Measurements from ENCODE around the gene TAP1.
"Not testable (repeated sequence)": the region's sequence is repeated elsewhere in the genome, so short reads cannot be mapped to it uniquely, and the experiment has no call there.

TAP1 gene

DNA sequence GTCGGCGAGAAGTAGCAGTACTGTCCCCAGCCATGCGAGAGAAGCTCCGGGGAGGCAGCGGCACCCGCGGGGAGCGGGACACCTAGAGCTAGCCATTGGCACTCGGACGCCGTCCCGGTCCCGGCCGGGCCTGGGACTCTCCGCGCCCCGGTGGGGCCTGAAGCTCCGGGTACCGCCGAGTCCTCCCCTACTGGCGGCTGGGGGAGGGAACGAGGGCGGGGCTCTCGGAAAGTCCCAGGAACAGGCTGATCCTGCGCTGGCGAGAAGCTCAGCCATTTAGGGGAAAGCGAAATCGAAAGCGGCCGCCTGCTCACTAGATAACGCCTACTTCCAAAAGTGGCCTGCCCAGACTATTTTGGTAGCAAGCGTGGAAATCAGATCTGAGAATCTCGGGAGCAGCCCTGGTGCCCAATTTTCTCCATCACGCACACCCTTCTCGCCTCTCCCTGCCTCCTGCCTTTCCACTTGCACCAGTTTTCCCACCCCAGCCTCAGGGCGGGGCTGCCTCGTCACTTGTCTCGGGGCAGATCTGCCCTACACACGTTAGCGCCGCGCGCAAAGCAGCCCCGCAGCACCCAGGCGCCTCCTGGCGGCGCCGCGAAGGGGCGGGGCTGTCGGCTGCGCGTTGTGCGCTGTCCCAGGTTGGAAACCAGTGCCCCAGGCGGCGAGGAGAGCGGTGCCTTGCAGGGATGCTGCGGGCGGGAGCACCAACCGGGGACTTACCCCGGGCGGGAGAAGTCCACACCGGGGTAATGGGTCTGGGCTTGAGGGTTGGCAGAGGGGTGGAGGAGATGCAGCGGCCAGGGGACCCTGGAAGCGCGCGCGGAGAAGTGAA lies at the start of gene TAP1, which contains the start of gene PSMB9:
TAP1 (minus strand) TSS at position 164 of the 835 bp plus-strand sequence; CDS start at position 96, 68 bp downstream.
PSMB9 (plus strand) TSS at position 652 of the 835 bp plus-strand sequence; CDS start at position 690, 38 bp downstream.
- DNase-seq = peak; percentile 92

DNA sequence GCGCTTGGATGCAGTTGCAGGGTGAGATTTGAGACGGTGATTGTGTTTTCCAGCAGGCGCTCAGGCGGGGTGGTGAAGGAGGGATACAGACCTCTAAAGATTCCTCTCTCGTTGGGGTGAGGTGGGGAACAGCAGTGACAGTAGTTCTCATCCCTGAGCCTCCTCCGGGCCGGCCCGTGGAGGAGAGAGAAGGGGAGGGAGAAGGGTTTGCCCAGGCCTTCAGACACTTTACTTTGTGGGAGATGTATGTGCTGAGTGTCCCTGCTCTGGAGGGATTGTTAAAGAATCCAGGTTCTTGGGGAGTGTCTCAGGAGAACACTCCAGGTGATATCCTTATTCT lies 41.5 kb upstream of the TAP1 start:
- DNase-seq = no peak

DNA sequence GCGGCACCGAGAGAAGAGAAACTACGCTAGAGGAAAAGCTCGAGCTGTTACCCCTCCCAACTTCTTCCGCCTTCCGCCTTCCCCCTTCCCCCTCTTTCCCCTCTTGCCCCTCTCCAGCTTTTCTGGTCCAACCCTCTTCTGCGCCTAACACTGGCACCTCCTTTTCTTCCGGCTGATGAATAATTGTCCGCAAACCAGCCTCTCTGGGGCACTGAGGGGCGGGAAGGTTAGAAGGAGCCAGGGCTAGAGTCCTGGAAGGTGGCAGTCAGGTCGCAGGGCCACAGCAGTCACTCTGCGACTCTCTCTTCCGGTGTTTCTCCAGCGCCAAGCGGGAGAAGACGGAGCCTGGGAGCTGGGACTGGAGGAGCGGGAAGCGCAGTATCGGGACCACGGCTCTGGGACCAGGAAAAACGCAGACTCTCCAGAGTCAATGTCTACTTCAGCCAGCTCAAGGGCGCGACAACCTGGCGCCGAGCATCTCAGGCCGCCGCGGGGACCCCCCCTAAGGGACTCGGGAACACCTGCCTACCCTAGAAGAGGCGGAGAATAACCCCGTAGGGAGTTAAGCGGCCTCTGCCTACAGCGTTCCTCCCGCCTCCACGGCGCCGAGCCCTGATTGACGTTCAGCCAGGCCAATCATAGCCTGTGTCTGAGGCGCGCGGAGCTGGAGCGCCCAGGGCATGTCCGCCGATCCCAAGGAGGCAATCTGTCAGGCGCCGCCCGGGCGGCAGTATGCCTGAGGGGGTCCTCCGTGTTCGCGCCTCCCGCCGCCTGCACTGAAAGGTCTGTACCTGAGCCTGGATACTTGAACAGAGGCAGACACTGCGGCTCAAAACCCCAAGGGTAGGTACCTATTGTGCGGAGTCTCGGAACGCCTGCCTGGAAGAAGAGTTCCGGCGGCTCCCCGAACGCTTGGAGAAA lies 40.8 kb upstream of the TAP1 start:
- peak; percentile 89 for DNase-seq

- DNase-seq = no peak
Observed at GRCh38 chr6:32890831-32891230, 37.3 kb upstream of the TAP1 start.

GRCh38 chr6:32889533-32889932 lies 36.0 kb upstream of the TAP1 start:
- DNase-seq = no peak

DNA sequence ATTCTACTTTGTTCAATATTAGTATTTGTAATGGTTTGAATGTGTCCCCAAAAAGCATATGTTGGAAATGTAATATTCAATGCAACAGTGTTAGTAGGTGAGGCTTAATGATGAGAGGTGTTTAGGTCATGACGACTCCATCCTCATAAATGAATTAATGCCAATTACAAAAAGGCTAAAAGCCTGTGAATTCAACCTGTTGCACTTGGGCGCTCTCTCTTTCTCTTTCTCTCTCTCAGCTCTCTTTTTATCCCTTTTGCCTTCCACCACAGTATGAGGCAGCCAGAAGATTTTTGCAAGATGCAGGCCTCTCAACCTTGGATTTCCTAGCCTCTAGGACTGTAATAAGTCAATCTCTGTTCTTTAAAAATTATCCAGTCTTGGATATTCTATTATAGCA lies 35.1 kb upstream of the TAP1 start:
- no peak for DNase-seq

DNA sequence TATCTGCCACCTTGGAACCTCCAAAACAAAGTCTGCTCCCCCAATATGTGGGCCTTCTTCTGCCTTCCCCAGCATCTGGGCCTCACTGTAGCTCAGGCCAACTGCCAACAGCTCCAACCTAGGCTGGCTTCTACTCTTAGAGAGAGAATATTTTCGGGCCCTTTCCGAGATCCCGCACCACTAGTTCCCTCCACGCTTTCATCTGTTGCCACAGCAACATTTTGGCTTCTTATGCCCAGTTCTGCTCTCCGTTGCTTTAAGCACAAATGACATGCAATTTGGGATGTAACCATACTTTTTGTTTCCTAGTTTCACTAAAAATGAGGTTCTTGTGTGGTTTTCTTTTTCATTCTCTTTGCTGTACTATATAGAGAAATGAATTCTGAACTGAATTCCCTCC lies 34.1 kb upstream of the TAP1 start:
- DNase-seq = no peak

- no peak for DNase-seq
Observed at GRCh38 chr6:32886681-32887383, 33.3 kb upstream of the TAP1 start.

- DNase-seq = peak; percentile 54
Observed at GRCh38 chr6:32885698-32886286, 32.3 kb upstream of the TAP1 start.

- no peak for DNase-seq
Observed at GRCh38 chr6:32883789-32884188, 30.3 kb upstream of the TAP1 start.

DNA sequence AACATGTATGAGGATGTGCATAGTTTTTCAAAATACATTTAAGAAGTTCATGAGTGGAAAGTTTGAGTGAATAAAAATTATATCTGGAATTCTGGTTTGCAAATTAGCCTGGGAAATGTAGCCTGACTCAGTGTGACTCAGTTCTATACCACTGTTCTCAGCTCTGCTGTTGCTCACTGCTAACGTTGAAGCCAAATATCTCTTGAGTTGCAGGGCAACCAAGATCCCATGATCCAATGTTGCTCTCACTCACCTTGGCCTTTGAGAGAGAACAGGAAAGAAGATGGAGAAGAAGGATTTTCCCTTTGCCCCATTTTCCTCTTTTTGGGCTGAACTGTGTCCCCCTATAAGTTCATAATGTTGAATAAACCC lies 29.4 kb upstream of the TAP1 start:
- DNase-seq = no peak

GRCh38 chr6:32880962-32881361 lies 27.5 kb upstream of the TAP1 start:
- not testable (repeated sequence) for DNase-seq

- no peak for DNase-seq
Observed at GRCh38 chr6:32879691-32880090, 26.2 kb upstream of the TAP1 start.

- DNase-seq = no peak
Observed at GRCh38 chr6:32876603-32877002, 23.1 kb upstream of the TAP1 start.

DNA sequence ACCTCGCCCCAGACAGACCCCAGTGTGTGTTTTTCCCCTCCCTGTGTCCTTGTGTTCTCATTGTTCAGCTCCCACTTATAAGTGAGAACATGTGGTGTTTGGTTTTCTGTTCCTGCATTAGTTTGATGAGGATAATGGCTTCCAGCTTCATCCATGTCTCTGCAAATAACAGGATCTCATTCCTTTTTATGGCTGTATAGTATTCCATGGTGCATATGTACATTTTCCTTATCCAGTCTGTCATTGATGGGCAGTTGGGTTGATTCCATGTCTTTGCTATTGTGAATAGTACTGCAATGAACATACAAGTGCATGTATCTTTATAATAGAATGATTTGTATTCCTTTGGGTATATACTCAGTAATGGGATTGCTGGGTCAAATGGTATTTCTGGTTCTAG lies 20.4 kb upstream of the TAP1 start:
- not testable (repeated sequence) for DNase-seq

DNA sequence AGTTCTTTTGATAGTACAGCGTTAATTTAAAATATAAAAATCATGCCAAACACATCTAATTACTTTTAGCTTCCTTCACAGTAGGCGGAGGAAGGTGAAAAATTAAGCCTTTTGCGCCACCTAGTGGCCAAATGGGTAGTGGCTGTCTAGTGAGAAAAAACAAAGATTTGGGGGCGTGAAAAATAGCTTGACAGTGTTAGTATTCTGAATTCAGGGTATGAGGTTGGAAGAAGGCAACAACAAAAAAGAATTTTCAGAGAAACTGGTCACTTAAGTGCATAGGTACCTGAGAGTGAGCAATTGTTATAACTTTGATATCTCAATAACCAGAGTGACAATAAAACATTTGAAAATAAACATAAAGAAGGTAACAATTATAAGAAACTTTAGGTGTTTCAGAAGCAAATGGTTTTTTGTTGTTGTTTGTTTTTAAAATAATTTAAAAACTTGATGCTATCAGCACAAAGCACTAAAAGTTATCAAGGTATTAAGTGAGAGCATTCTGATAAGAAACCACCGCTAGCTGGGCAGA lies 14.8 kb upstream of the TAP1 start:
- peak; percentile 30 for DNase-seq

DNA sequence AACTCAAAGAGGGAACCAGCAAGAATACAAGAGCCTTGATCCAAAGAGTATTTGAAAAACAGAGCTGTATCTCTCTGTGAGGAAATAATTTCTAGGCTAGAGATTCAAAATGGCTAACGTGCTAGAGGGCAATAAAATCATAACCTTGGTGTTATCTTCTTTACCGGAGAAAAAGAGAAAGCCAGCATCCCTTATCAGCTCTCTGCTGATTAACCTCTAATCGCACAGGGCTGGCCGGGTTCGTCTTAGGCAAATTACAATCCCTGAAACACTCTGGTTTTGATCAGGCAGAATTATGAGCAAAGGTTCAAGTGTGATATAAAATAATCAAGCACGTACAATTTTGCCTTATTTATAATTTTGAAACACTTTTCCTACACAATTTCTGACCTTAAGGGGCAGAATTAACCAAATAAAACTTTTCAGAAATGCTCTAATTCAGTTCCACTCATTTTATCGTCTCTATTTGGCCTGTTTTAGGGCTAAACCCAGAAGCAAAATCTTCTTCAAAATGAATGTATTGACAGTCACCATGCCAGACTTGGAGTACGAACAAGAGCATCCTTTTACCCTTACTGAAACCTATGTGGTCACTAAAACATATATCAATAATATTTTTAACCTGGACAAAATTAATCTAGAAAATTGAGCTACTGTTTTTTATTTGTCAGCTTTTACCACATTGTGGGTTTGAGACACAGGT lies 14.2 kb upstream of the TAP1 start:
- no peak for DNase-seq

DNA sequence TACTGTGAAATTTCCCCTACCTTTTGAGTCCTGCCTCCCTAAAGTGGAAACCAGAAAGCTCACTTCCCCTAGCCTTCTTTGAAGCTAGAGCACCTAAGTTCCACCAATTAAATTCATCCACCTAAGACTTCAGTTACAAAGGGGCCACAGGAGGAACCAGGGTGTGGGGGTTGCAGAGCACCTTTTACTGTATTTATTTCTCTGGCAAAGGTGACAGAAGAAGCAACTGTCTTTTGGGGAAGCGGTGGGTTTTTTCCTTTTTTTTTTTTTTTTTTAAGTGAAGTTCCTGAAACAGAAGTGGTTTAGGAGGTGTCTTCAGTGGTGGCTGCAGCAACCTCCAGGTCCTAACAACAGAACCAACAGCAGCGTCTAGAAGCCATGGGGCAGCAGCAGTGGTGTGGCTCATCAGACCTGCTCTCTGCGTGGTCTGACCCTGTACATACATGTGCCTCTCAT lies 13.5 kb upstream of the TAP1 start:
- DNase-seq = no peak

- DNase-seq = no peak
Observed at GRCh38 chr6:32865724-32866443, 12.4 kb upstream of the TAP1 start.

GRCh38 chr6:32862725-32863124 lies 9.2 kb upstream of the TAP1 start:
- no peak for DNase-seq

DNA sequence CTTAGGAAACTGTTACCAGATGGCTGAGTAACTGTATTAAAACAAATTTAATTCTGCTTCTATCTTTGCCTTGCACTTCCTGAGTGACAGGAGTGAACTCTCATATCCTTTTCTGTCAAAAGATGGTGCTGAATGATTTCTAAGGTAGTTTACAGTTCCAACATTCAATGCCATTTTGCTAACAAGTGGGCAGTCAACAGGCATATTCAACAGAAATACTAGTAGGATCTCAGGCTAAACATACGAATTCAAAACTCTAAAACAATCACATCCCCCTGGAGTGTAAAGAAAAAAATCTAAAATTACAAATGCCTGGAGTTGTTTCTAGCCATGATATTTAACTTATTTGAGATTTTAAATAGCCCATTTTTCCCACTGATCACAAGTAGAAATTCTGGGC lies 7.2 kb upstream of the TAP1 start:
- no peak for DNase-seq
